HG03521 (cell line): ENCODE data around the gene NRP2.

Experiments used
- ATAC-seq: cut with Tn5 transposase; IDR thresholded peaks from one replicate; pipeline ENCODE4 v1.9.1; 2021; ENCODE audit warnings: mild to moderate bottlenecking, moderate library complexity; ENCODE audit not compliant: unreplicated experiment

The NRP2 gene, protein sequence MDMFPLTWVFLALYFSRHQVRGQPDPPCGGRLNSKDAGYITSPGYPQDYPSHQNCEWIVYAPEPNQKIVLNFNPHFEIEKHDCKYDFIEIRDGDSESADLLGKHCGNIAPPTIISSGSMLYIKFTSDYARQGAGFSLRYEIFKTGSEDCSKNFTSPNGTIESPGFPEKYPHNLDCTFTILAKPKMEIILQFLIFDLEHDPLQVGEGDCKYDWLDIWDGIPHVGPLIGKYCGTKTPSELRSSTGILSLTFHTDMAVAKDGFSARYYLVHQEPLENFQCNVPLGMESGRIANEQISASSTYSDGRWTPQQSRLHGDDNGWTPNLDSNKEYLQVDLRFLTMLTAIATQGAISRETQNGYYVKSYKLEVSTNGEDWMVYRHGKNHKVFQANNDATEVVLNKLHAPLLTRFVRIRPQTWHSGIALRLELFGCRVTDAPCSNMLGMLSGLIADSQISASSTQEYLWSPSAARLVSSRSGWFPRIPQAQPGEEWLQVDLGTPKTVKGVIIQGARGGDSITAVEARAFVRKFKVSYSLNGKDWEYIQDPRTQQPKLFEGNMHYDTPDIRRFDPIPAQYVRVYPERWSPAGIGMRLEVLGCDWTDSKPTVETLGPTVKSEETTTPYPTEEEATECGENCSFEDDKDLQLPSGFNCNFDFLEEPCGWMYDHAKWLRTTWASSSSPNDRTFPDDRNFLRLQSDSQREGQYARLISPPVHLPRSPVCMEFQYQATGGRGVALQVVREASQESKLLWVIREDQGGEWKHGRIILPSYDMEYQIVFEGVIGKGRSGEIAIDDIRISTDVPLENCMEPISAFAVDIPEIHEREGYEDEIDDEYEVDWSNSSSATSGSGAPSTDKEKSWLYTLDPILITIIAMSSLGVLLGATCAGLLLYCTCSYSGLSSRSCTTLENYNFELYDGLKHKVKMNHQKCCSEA

DNA sequence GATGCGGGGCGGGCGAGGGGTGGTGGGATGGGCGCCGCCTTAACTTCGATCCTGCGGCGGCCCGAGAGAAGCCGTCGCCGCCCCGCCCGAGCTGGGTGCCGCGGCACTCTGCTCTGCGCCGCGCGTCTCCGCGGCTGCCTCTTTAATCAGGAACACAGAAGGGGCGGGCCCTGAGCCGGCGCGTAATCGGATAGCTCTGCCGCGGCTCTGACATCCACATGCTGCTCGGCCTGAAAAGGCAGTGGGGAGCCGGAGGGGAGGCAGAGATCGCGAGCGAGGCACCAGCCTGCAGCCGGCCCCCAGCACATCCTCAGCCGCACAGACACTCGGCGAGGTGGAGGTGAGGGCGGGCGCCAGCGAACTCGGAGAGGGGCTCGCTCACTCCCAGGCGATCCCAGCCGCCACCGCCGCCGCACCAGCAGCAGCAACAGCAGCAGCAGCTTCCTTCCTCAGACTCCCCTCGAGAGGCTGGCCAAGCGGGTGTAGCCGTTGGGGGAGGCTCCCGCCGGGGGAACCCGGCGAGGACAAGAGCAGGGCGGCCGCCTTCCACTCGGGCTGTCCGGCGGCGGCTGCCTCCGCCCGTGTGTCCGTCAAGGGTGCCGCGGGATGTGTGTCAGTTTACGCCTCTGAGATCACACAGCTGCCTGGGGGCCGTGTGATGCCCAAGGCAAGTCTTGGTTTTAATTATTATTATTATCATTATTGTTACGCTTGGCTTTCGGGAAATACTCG, at the start of gene NRP2:
NRP2 (plus strand) TSS at position 263 of the 732 bp plus-strand sequence. CDS start 790 bp downstream, outside the sequence.
- peak; percentile 70 for ATAC-seq

DNA sequence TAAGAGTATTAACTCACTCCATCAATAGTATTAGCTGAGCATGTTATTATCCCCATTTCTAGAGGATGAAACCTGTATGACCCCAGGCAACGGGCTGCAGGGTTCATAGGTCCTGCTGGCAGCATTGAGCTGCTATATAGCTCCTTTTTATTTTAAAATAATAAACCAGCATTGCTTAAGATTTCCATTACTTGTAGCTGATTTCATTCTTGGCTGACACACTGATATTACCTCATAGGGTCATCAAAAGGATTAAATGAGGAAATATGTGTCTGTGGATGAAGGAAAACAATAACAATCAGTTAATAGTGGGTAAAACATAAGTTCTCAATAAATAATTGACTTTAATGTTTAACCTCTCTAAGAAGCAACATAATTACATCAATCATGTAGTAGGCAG, 48.3 kb upstream of the NRP2 start:
- no peak for ATAC-seq

DNA sequence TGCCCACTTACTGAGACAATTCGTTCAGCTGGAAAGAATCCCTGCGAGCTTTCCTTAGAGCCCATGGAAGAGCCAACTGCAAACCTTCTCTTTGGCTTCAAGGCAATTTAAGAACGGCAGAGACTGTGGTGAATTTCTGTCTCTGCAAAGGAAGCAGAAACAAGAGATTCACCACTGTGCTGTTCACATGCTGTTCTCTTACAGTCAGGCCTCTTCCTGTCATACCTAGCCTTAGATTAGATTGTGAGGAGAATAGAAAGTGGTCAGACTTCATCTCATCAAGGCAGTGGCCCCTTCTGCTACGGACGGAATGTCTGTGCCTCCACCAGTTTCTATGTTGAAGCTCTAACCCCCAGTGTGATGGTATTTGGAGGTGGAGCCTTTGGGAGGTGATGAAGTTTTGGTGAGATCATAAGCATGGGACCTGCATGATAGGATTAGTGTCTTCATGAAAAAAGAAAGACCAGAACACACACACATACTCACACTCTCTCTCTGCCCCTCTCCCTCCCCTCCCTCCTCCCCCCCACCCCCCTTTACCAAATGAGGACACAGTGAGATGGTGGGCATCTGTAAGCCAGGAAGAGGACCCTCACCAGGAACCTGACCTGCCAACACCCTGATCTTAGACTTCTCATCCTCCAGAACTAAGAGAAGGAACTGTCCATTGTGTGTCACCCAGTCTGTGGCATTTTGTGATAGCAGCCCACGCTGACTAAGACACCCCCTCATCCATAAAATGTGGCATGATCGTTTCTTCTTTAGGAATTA, 45.6 kb upstream of the NRP2 start:
- ATAC-seq = no peak

DNA sequence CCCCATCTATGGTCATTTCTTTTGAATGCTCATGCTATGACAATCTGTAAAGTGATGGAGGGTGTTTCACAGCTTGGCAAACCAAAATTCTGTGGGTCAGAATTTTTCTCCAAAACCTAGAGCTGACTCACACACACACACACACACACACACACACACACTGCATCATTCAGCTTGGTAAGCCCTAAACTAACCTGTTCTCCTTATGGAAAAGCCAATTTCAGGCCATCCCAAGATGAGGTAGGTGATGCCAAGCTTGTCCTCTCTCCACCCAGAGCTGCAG, 45.0 kb upstream of the NRP2 start:
- no peak for ATAC-seq

DNA sequence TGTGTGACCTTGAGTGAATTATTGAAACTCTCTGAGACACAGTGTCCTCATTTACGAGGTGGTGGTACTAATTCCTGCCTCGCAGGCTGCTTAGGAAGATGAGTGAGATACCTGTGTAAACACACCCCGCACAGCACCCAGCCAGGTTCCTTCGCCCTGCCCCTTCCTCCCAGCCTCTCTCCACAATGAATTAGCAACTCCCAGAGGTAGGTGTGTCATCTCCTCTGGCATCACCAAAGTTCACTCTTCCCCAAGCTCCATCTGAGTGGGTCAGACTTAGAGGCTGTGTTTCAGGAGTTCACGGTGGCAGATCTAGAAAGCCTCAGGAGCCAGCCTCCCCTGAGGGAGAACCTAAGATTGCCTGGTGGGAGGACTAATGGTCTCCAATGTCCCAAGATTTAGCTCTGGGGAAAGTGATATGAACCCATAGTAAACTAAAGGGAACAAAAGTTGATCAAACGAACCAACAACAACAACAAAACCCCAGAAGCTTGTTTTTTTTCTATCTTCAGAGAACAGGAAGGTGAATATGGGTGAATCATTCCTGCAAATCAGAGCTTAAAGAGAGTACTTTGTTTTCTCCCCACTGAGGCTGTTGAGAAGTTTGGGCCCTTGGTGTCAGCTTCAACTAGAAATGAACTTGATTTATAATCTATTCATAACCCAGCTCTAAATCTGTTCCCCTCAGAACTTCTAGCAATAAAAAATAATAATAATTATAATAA, 44.4 kb upstream of the NRP2 start:
- no peak for ATAC-seq

DNA sequence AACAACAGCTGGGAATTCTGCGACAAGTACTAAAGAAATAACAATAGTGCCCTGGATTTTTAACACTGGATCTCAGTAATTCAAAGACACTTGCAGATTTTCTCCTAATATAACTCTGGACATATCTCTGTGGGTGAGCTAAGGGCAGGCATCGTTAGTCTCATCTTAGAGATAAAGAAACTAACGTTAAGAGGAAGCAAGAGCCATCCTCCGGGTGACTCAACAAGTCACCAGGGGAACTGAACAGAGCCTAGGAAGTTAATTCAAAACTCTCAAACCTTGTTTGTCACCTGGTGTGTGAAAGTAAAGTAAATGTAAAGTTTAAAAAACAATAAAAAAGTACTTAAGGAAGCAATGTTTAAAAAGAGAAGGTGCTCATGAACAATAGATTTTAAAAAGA, 41.6 kb upstream of the NRP2 start:
- no peak for ATAC-seq

DNA sequence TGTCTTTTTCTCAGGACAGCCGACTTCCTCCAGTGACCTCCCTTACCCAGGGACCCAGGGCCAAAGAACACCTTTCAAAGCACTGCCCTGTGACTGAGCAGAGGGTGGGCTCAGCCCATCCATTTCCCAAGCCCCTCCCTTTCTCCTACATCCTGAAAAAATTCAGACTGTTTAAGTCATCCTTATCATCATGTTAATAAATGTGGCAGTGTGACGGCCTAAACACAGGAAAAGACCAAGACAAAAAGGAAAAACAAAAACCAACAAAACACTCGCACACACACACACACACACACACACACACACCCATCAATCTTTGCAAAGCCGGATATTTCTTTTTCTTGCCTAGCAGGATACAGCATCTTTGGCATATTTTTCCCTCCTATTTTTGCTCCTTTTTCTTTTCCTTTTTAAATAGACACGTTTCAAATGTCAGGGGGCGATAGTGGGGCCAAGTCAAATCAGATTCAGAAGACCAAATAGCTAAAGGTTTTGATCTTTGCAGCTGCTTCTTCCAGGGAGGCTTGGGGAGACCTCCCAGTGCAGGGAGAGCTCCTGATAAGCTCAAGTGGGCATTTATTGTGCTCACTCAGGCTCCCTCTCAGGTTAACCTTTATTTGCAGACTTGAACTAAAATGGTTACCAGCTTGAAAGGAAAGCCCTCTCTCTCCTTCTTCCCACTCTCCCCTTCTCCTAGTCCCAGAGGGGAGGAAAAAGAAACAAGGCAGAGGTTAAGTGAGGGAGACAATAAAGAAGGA, 39.5 kb upstream of the NRP2 start:
- no peak for ATAC-seq

DNA sequence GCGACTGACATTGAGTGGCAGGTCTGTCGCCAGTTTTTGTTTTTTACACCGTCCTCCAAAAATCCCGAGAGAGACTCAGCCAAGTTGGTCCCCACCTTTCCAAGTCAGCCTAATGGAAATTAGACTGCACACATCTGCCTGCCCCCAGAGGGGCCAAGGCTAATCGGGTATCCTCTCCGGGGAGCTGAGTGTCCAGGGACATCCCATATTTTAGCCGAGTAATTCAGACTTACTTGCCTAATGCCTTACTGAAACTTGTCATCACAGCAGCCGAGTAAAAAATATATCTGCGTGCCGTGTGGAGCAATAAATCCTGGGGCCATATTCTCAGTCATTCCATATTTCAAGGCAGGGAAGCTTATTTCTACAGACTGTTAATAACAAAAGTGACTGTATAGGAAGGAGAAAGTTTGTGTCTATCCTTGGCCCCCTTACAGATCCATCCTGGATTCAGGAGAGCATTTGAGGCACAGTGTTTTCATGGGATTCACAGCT, 38.9 kb upstream of the NRP2 start:
- no peak for ATAC-seq

DNA sequence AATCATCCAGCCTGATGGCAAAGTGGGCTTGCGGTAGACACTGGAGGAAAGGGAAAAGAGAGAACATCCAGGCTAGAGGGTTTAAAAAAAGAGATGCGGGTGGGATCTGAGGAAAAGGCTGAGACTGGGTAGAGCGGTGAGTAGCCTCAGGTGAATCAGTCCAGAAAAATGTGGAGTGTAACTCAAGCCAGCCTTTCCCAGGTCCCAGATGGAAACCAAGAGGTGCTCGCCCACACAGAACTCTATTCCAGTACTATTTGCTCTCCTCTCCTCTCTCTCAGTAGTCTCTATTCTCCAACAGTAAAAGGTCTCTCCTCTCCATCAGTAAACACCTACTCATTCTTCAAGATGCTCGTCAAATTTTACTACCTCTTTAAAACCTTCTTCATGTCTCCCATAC, 38.3 kb upstream of the NRP2 start:
- ATAC-seq = no peak

DNA sequence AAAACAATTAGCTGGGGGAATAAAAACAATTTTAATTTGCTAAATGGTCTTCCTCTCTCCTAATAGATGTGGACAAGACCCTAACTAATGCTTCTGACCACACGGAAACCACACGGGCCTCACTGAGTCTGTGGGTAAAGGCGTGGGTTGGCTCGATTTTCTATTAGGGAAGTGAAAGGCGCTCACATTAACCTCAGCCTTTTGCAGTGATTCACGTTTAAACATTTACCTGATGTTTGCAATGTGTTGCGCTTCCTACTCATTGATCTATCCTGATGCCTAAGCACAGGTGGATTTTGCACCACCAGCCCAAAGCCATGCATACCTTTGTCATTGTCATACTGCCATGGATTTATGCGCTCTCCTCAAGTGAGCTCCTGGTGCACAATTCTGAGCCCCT, 35.6 kb upstream of the NRP2 start:
- ATAC-seq = peak; percentile 99

DNA sequence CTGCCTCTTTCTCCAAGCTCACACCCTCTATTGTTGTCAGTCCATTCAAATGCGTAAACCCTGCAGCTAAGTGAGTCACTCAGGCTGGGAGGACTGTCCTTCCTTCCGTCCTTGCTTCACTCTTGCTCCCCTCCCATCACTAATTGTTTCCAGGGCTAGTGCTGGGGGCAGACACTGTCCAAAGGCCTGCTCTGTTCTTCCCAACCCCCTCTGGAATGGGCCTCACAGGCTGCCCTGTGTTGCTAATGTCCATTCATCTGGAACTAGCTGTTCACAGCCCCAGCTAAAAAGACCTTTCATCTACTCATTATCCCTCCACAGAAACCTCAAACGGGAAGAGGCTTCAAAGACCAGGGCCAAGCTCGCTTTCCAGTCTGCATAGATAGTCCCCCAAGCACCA, 31.9 kb upstream of the NRP2 start:
- no peak for ATAC-seq

DNA sequence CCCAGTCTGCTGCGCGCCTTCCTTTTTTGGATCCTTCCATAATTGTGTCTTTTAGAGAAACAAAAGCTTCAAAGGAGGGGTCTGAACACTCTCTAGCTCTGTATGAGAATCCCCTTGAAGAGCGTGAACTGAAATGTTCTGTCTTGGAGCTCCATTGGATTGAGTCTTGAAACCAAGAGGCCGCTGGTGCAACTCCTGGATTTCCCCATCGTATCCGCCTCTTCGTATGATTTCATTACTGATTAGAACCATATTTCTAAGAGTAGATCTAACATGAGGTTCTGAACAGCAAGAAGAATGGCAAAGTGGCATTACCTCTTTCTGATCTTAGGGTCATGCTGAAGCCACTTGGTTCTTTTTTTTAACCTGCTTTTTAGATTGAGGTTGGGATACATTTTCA, 31.4 kb upstream of the NRP2 start:
- no peak for ATAC-seq

DNA sequence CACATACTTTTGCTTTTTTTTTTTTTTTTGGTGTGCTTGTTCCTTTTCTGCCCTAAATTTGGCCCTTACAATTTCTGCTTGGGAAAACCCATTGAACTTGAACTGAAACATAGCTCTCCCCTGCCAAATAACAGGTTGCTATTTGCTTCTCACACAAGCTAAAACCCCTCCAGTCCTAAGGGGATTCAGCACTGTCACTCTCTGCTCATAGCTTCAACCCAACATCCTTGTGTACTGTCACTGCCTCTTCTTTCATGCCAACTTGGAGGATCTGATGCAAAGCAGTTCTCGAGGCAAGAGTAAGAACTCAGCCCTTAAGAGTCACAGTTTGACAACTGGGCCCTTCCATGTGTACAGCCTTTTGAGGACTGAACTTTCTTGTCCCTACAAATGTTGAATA, 30.6 kb upstream of the NRP2 start:
- ATAC-seq = no peak

DNA sequence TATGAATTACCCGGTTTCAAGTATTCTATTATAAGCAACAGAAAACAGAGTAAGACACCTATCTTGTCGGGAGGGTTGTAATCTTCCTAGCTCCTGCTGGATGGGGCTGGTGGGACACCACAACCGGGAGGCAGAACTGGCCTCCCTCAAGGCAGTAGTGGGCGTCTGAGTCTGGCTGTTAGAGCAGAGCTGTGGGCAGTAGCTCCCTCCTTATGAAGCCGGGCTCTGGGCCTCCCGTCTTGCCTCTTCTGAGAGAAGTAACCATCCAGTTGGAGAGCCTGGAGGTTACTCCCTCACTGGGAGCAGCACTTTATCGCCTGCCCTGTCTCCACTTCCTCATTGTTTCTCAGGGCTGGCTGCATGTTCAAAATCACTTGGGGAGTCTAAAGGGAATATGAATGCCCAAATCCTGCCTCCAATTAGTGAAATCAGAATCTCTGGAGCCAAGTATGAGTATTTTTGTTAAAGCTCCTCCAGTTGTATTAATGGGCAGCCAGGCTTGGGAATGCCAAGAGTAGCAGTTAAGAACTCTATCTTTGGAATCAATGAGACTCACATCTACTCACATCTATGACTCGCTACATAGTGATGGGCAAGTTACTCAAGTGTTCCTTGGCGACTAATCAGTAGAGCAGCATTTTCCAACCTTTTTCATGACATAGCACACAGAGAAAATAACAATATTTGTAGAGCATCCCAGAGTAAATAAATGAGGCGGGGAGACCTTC, 27.3 kb upstream of the NRP2 start:
- no peak for ATAC-seq

DNA sequence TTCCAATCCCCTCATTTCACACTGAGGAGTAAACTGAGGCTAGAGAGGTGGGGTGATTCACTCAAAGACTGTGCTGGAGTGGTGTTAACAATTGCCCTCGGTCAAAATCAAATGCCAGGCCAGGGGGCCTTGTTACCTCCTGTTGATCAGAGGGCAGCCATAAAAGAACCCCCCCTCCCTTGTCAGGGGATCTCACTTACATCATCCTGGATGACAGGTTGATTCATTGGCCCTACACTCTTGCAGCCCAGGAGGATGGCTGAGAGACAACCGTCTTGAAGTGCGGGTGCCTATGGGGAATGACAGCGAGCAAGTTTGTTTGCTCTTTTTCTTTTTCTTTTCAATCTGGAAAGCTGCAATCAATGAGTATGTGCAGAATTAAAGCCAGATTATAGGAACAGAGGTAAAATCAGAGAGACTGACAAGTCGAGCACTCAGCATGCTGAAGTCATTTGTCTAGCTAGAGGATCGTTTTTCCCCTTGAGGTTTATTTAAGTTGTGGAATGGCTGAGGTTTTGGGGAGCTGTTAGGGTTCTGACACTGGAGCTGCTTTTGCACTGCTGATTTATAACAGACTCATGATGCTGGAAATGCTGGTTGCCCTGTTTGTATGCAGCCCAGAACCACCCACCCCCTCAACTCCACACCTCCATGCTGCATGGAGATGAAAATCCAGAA, 26.4 kb upstream of the NRP2 start:
- no peak for ATAC-seq

DNA sequence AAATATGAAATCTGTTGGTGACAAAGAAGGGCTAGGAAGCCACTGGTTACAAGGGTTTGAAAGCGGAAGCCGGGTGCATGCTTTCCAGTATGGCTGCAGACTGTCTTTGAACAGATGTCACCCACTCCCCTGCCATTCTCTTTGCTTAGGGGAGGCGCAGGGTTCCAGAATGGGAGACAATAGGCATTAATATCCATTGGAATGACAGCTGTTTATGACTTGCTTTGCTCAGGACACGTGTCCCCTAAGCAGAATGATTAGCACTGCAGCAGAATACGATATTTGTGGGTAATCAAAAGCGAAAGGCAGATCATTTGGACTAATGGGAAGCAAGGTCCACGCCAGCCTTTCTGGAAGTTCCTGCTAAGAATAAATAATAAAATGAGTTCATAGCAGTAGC, 25.8 kb upstream of the NRP2 start:
- no peak for ATAC-seq

DNA sequence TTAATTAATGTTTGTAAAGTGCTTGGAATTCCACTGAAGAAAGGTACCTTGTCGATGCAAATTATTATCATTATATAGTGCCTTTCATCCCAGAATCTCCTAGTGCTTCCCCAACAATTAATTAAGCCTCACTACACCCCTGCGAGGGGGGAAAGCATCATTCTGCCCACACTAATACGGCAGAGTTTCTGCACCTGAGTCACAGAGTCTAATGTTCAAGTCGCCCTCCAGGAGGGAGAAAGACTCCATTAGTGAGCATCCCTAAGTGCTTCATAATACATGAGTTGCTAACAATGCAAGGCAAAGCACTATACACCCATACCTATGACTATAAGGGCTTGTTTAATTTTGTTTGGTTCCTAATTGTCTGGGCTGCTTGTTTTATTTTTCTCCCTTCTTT, 25.4 kb upstream of the NRP2 start:
- no peak for ATAC-seq

DNA sequence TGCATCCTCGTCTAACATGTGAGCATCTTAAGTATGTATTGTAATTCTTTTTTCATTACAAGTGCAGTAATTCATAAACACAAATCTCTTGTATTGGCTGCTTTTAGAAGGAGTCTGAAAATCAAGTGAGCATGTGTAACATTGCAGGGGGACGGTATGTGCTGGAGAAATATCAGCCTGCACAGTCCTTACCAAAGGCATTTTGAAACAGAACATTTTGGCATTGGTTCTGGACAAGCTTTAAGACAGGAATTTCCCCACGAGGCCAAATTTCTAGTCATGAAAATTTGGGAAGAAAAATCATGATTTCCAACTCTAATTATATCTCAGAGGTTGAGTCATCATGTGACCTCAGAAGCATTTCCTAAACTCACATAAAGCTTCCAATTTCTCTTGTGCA, 24.7 kb upstream of the NRP2 start:
- no peak for ATAC-seq
